K562 (cell line): ENCODE measurements around the gene TMEM86B. TPM values are rescaled to one million over a fixed set of nuclear protein-coding genes. Genes with fewer than 3 reads are reported as not detected.

Experiments used
- ATAC-seq: fragments of 200-7000 bp; cut with Tn5 transposase; 3 replicates; pipeline ENCODE4 v1.9.1; 2020; ENCODE audit warnings: moderate library complexity
- BruUV-seq: library from RNA; stranded (reverse); fragments of 400-500 nt; replicated peaks from 2 replicates; lab custom pipeline; 2021; lab: Mats Ljungman, UMichigan
- CTCF ChIA-PET: fragments of 300-600 bp; formaldehyde crosslinking; extraction: SDS; loops from one replicate; lab custom pipeline; 2021; ENCODE audit warnings: low intra/inter-chr PET ratio; lab: Yijun Ruan, JAX
- POLR2A ChIA-PET: fragments of 300-600, 350-650 bp; sonication (Branson Sonifier 250); formaldehyde crosslinking; extraction: SDS; loops from one replicate; lab custom pipeline; 2021; ENCODE audit warnings: antibody characterized with exemption, inconsistent platforms; lab: Yijun Ruan, JAX
- DNase-seq, 4 experiments: peaks; one replicate each; pipeline versions ENCODE4 v3.0.0 to v3.0.0-alpha.2; 2011 to 2018; ENCODE audit warnings: low spot score in 3 of 4, mixed read lengths in 3 of 4; ENCODE audit errors: extremely low read depth in 1 of 4
- FAIRE-seq: peaks from 2 replicates; lab custom pipeline; 2011; peaks lifted over from hg19 to GRCh38; lab: Jason Lieb, UNC
- H2AFZ ChIP-seq: 2 replicates; pipeline ENCODE4 v1.6.0; 2011; ENCODE audit warnings: low read depth, low read length, control low read depth, inconsistent platforms
- H3K27ac ChIP-seq: fragments of 200-600 bp; 3 replicates; pipeline ENCODE4 v1.8.0; 2011; ENCODE audit warnings: low read depth, mild to moderate bottlenecking, control low read depth, inconsistent platforms, low read length, moderate library complexity, mixed read lengths; ENCODE audit errors: extremely low read depth
- H3K27me3 ChIP-seq, 2 experiments: fragments of 300-600 bp in 1 of 2; 2 replicates in 1 of 2; 3 replicates in 1 of 2; pipeline versions ENCODE4 v1.6.0 to v1.8.0; 2011; ENCODE audit warnings: inconsistent platforms in 2 of 2, low read length in 2 of 2, mild to moderate bottlenecking in 1 of 2, mixed read lengths in 1 of 2, moderate library complexity in 1 of 2; ENCODE audit not compliant: control insufficient read depth in 2 of 2, insufficient read depth in 2 of 2
- H3K36me3 ChIP-seq: fragments of 300-600 bp; 3 replicates; pipeline ENCODE4 v1.8.0; 2011; ENCODE audit warnings: mild to moderate bottlenecking, low read length, inconsistent platforms; ENCODE audit not compliant: control insufficient read depth, insufficient read depth
- H3K4me1 ChIP-seq, 2 experiments: fragments of 200-600 bp in 1 of 2; replicated peaks in 1 of 2; 2 replicates in 1 of 2; 3 replicates in 1 of 2; pipeline versions ENCODE4 v1.5.1 to v1.8.0; 2011; ENCODE audit warnings: inconsistent platforms in 2 of 2, low read length in 2 of 2, mild to moderate bottlenecking in 1 of 2, mixed read lengths in 1 of 2, moderate library complexity in 1 of 2; ENCODE audit not compliant: control insufficient read depth in 2 of 2, insufficient read depth in 2 of 2
- H3K4me2 ChIP-seq: 2 replicates; pipeline ENCODE4 v1.6.1; 2011; ENCODE audit warnings: low read length, control low read depth, inconsistent platforms, mixed read lengths; ENCODE audit not compliant: insufficient read depth
- H3K4me3 ChIP-seq: fragments of 200-600 bp; sonication (generic), shearing (Covaris generic); 2 replicates; pipeline ENCODE4 v1.5.1; 2016; ENCODE audit warnings: control low read depth, inconsistent platforms
- H3K79me2 ChIP-seq: fragments of 200-600 bp; 3 replicates; pipeline ENCODE4 v1.8.0; 2011; ENCODE audit warnings: low read length, inconsistent platforms; ENCODE audit not compliant: control insufficient read depth, insufficient read depth
- H3K9ac ChIP-seq, 2 experiments: 2 replicates each; pipeline versions ENCODE4 v1.6.0 to v1.6.1; 2011; ENCODE audit warnings: low read depth in 2 of 2, low read length in 2 of 2, control low read depth in 1 of 2, inconsistent platforms in 1 of 2, mild to moderate bottlenecking in 1 of 2, mixed read lengths in 1 of 2; ENCODE audit not compliant: insufficient read depth in 1 of 2
- H3K9me1 ChIP-seq: one replicate; pipeline ENCODE4 v1.6.0; 2011; ENCODE audit warnings: inconsistent platforms, mild to moderate bottlenecking, low read length, moderate library complexity; ENCODE audit not compliant: control insufficient read depth, insufficient read depth
- H3K9me3 ChIP-seq: replicated peaks from 2 replicates; pipeline ENCODE4 v1.5.1; 2011; ENCODE audit warnings: low read depth, low read length, inconsistent platforms; ENCODE audit not compliant: control insufficient read depth, insufficient read depth
- H4K20me1 ChIP-seq: replicated peaks from 2 replicates; pipeline ENCODE4 v1.6.1; 2011; ENCODE audit warnings: low read length, inconsistent platforms, mixed read lengths; ENCODE audit not compliant: control insufficient read depth, insufficient read depth
- ATF6 ChIP-seq: sonication (generic); formaldehyde crosslinking; IDR thresholded peaks from 2 replicates; pipeline ENCODE4 v1.4.0; 2020; ENCODE audit warnings: mild to moderate bottlenecking, missing genetic modification reagents
- CEBPB ChIP-seq: fragments of 450-650 bp; IDR thresholded peaks from 2 replicates; pipeline ENCODE4 v1.6.1; 2016; ENCODE audit warnings: missing genetic modification characterization, missing compliant biosample characterization
- CHD1 ChIP-seq: fragments of 200-600 bp; sonication (generic); IDR thresholded peaks from one replicate; pipeline ENCODE4 v1.6.1; 2012; ENCODE audit warnings: mild to moderate bottlenecking, moderate library complexity, low read length, inconsistent platforms
- DIDO1 ChIP-seq: fragments of 450-650 bp; IDR thresholded peaks from 2 replicates; pipeline ENCODE4 v1.6.1; 2016; ENCODE audit warnings: low read depth, missing biosample characterization, missing genetic modification characterization
- GATAD2B ChIP-seq: fragments of 450-650 bp; IDR thresholded peaks from 2 replicates; pipeline ENCODE4 v1.6.1; 2017; ENCODE audit warnings: mild to moderate bottlenecking, borderline replicate concordance
- RB1 ChIP-seq: fragments of 450-650 bp; IDR thresholded peaks from 2 replicates; pipeline ENCODE4 v1.6.1; 2017; ENCODE audit warnings: low read depth, mild to moderate bottlenecking
- SAFB ChIP-seq: fragments of 200-400 bp; formaldehyde crosslinking; IDR thresholded peaks from 2 replicates; pipeline ENCODE4 v1.6.1; 2017; ENCODE audit warnings: low read depth, low read length, borderline replicate concordance
- SETDB1 ChIP-seq: IDR thresholded peaks from one replicate; pipeline ENCODE4 v1.6.1; 2012; ENCODE audit warnings: low read length, control low read depth, inconsistent platforms
- SIN3A ChIP-seq, 2 experiments: fragments of 150-350 bp in 1 of 2; IDR thresholded peaks; 2 replicates each; pipeline ENCODE4 v1.6.1; 2011 to 2016; ENCODE audit warnings: borderline replicate concordance in 2 of 2, low read depth in 2 of 2, low read length in 2 of 2, mild to moderate bottlenecking in 2 of 2, moderate library complexity in 2 of 2; ENCODE audit not compliant: control insufficient read depth in 1 of 2
- SIN3B ChIP-seq: fragments of 450-650 bp; IDR thresholded peaks from 2 replicates; pipeline ENCODE4 v1.6.1; 2017; ENCODE audit warnings: low read depth, mild to moderate bottlenecking, moderate library complexity
- TEAD1 ChIP-seq, 2 experiments: fragments of 450-650 bp in 1 of 2; sonication (generic) in 1 of 2; formaldehyde crosslinking; IDR thresholded peaks; 2 replicates each; pipeline versions ENCODE4 v1.4.0 to v1.8.0; 2020 to 2022; ENCODE audit warnings: mild to moderate bottlenecking in 2 of 2, missing genetic modification reagents in 1 of 2
- TGIF2 ChIP-seq: sonication (generic); formaldehyde crosslinking; IDR thresholded peaks from 2 replicates; pipeline ENCODE4 v1.8.1; 2022; ENCODE audit warnings: mild to moderate bottlenecking, missing genetic modification reagents, moderate library complexity
- VEZF1 ChIP-seq: fragments of 200-800 bp; sonication (Bioruptor generic); IDR thresholded peaks from 2 replicates; pipeline ENCODE4 v1.6.1; 2017; ENCODE audit warnings: missing genetic modification characterization, missing compliant biosample characterization
- ZBTB17 ChIP-seq: fragments of 450-650 bp; formaldehyde crosslinking; IDR thresholded peaks from 2 replicates; pipeline ENCODE4 v1.4.0; 2020; ENCODE audit warnings: mild to moderate bottlenecking
- ZBTB7A ChIP-seq: IDR thresholded peaks from 2 replicates; pipeline ENCODE4 v1.6.1; 2011; ENCODE audit warnings: low read depth, mild to moderate bottlenecking, low read length, moderate library complexity, borderline replicate concordance; ENCODE audit not compliant: control insufficient read depth
- ZNF316 ChIP-seq: fragments of 450-650 bp; IDR thresholded peaks from 2 replicates; pipeline ENCODE4 v1.6.1; 2016
- WGBS: fragments of 100-300 bp; shearing (Covaris generic); methylation state at CpG from one replicate; pipeline ENCODE4 v1.1.6; 2016; ENCODE audit warnings: low coverage, mixed read lengths; ENCODE audit not compliant: insufficient coverage; ENCODE audit errors: missing lambda C conversion rate; 5-methylcytosine and 5-hydroxymethylcytosine counted together
- in situ Hi-C: fragments of 300-500 bp; cut with MboI; formaldehyde crosslinking; loops from 4 replicates; pipeline ENCODE4 v1.15.0; 2018; ENCODE audit warnings: inconsistent platforms, mixed read lengths
- intact Hi-C: fragments of 100-400 bp; cut with micrococcal nuclease; formaldehyde crosslinking; loops from 2 replicates; pipeline ENCODE4 v1.14.2; 2022
- polyA plus RNA-seq, 8 experiments: library from polyadenylated mRNA; depleted of rRNA in 4 of 8; stranded (reverse) in 5 of 8; unstranded in 3 of 8; fragments of >200 nt; fragmentation: Nextera tagmentation in 2 of 8; fragmentation: Illumina TruSeq in 1 of 8; extraction: Ambion mirVana in 2 of 8; extraction: Trizol in 1 of 8; gene quantifications; 2 replicates each; pipeline versions ENCODE4 v1.2.1 to v1.2.3, GENCODE V29; 2011 to 2014; ENCODE audit warnings: inconsistent platforms in 1 of 8, missing spikeins in 1 of 8
- total RNA-seq, 7 experiments: library from RNA; depleted of rRNA in 6 of 7; stranded (reverse); fragments of >200 nt in 6 of 7; fragmentation: Illumina TruSeq in 2 of 7; extraction: Trizol in 2 of 7; gene quantifications; 2 replicates each; pipeline versions ENCODE4 v1.2.1 to v1.2.3, GENCODE V29; 2011 to 2021; ENCODE audit warnings: low replicate concordance in 1 of 7

TMEM86B gene
- total and polyA plus RNA-seq, 9 of the 15 experiments (the other 6 are each of a cell fraction or from before 2014, with no cell fraction given) = 0.28 to 7.9 (median 2.1) TPM

GRCh38 chr19:55258476-55258827 is 29.9 kb upstream of the TMEM86B start:
- H2AFZ ChIP-seq = peak overlapping the region; percentile 92
- H4K20me1 ChIP-seq = peaks cover 46% of the 10 kb centered on the region
- no peak for FAIRE-seq
- ChIA-PET CTCF (no interaction called here), POLR2A (interaction anchor here (0.6 to 3.4 kb wide), 16 partner anchors 7 to 203 kb away, joined by 3 to 34 read pairs (median 6); partner anchors contain the start of genes HSPBP1, ISOC2, KMT5C and UBE2S)
- peak overlapping the region; percentile 94 for H3K4me3 ChIP-seq
- peaks cover 37% of the 10 kb centered on the region for H3K36me3 ChIP-seq
- H3K27me3 ChIP-seq = no peaks in the 10 kb centered on the region
- H3K9me1 ChIP-seq = peaks cover 9% of the 10 kb centered on the region
- H3K4me1 ChIP-seq = peaks cover 34 to 53% of the 10 kb centered on the region in 2 experiments; a peak in 4 of 5 replicates
- peak overlapping the region; percentile 94 to 99 for H3K9ac ChIP-seq
- WGBS = 5% methylated on average over 4 of the region's 53 CpGs
- H3K27ac ChIP-seq = peak overlapping the region; percentile 97
- DNase-seq = peak; percentile 51 to 83 (median 77)
- H3K4me2 ChIP-seq = peak overlapping the region; percentile 96
- in situ Hi-C loops (no loop called here), intact Hi-C loops (loop anchor here (2.0 kb wide), 1 partner anchor 22 kb away; the partner anchor contains the start of gene HSPBP1)
- ATAC-seq = peak; percentile 15
- no peaks in the 10 kb centered on the region for H3K9me3 ChIP-seq
- TF ChIP-seq SIN3B (peak; percentile 58; the same call in 1 of the 2 replicates), TEAD1 (CRISPR knock-in tag; IDR thresholded peaks at IDR 0.05) (no peak), ZNF316 (0 out of 2 replicates have a peak, but pooled peaks have one; percentile 16), SAFB (peak; percentile 87), ATF6 (CRISPR knock-in tag) (0 out of 2 replicates have a peak, but pooled peaks have one; percentile 66), DIDO1 (tag) (no peak), CEBPB (tag) (no peak), ZBTB7A (peak; percentile 61; the same call in 1 of the 2 replicates), SIN3A (IDR thresholded peaks at IDR 0.05; ENCODE audit: borderline replicate concordance in 2 of 2, control insufficient read depth in 1 of 2, low read depth in 2 of 2, low read length in 2 of 2) (0 out of 4 replicates have a peak, but pooled peaks of 1 of the 2 experiments have one; percentile 5), RB1 (0 out of 2 replicates have a peak, but pooled peaks have one; percentile 5), CHD1 (peak; percentile 57), SETDB1 (no peak), GATAD2B (peak; percentile 83; the same call in 1 of the 2 replicates), ZBTB17 (CRISPR knock-in tag) (0 out of 2 replicates have a peak, but pooled peaks have one; percentile 14), TGIF2 (0 out of 2 replicates have a peak, but pooled peaks have one; percentile 52), VEZF1 (0 out of 2 replicates have a peak, but pooled peaks have one; percentile 11)
- no TSS peak for BruUV-seq
- peaks cover 54% of the 10 kb centered on the region for H3K79me2 ChIP-seq
